Glomerular endothelial cell (primary cell): ENCODE measurements around the gene EXD3. TPM values are rescaled to one million over a fixed set of nuclear protein-coding genes. Genes with fewer than 3 reads are reported as not detected.

ENCODE experiments used
- DNase-seq: peaks from one replicate; pipeline ENCODE4 v3.0.0-alpha.2; 2011; ENCODE audit warnings: low read depth, low spot score; ENCODE audit errors: extremely low read depth
- total RNA-seq: library from RNA; depleted of rRNA; stranded (reverse); fragments of >200 nt; gene quantifications from 2 replicates; pipeline ENCODE4 v1.2.3, GENCODE V29; 2015

Gene EXD3
- total RNA-seq, 1 donor from 2014 or later, result 32.6 TPM

DNA sequence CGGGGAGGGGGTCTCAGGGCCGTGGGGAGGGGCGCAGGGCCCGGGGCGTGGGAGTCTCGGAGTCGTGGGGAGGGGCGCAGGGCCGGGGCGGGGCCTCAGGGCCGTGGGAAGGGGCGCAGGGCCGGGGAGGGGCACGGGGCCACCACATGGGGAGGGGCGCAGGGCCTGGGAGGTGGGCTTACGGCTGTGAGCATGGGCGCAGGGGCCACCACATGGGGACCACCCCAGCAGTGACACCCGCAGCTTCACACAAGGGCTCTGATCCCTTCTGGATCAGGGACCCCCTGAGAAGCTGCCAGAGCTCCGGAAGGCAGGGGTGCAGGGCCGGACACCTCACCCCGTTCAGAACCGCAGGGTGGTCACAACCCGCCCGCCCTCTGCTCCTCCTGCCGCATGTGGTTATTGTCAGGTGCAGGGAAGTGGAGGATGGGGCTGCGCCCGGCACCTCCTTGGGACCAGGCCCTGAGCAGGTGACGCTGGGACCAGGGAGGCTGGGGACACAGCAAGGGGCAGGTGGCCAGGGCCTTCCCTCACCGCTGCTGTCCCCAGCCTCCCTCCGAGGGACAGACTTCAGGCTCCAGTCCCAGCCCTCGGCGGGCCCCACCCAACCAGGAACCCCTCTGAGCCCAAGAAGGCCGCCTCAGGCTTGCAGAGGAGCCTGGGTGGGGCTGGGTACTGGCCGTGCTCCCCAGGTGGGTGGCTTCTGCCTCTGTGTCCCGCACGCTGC is 53.7 kb downstream of the EXD3 start:
- no peak for DNase-seq

DNA sequence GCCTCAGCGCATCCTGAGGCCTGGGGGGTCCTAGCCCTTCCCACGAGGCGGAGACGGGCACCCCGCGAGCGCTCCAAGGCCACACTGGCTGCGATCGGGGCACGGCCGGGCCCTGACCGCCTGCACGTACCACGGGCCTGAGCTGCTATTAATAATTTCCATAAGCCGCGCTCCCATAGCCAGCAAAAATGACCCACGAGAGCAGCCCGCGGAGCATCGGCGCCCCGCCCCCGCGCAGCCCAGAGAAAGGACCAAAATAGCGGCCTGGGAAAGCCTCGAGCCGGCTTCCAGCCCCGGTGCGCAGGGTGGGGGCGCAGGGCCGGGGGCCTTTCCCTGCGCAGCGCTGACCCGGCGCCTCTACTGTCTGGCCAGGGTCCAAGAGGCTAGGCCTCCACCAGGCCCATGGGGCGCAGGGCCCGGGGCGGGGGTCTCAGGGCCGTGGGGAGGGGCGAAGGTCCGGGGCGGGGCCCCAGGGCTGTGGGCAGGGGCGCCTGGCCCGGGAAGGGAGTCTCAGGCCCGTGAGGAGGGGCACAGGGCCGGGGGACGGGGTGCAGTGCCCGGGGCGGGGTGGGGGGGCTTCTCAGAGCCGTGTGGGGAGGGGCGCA is 54.4 kb downstream of the EXD3 start:
- DNase-seq, result no peak

DNA sequence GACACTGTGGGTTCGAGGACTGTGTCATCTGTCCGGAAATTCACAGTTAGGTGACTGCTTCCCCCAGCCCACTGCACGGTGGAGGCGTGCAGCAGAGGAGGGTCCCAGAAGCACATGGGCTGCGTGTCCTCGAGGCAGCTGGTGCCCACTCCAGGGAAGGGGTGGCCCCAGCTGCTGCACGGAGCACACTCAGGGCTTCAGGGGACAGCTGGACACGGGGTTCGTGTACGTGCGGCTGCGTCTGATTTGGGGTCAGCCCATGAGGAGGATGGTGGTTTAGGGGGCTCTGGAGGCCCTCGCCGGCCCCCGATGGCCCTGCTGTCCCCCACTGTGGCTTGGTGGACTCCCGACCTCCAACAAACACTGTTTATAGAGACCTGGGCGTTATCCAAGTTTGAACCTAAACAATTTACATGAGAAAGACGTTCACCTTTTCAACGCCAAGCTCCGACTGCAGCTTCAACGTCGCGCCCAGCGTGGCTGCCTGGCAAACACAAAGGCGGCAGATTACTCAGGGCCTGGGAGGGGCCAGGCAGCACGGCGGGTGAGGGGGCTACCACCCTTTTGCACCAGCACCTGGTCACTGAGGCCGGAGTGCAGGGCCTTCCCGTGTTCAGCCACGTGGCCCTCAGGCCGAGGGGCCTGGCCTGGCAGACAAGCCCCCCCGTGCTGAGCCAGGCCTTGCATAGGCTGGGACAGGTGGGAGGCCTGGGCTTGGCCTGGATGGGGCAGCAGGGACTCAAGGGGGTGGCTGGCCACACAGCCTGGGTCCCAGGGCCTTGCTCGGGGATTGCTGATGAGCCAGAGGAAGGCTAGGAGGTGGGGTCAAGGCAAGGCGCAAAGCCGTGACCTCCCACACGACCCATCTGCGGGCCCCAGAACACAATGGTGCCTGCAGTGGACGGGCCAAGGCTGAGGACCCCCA is 55.2 kb downstream of the EXD3 start:
- DNase-seq, result no peak

DNA sequence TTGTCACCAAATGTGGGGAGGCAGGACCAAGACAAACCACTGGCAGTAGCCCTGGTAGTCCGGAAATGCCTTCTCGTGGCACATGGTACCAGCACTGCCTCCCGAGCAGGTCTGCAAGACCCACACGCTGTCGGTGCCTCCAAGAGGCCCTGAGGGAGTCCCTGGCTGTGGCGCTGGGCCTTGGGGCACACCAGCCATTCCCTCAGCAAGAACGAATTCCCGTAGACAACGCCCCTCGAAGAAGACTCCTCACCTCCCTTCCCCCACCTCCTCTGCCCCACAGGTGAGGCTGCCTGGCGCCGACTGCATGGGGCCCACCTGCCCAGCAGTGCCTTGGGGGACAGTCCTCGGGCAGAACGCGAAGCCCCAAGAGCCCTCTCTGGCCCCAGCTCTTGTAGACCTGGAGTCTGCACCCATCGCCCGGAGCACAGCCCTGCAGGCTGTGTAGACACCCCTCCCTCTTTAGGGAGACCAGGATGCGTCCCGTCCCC is 56.0 kb downstream of the EXD3 start:
- no peak for DNase-seq

DNA sequence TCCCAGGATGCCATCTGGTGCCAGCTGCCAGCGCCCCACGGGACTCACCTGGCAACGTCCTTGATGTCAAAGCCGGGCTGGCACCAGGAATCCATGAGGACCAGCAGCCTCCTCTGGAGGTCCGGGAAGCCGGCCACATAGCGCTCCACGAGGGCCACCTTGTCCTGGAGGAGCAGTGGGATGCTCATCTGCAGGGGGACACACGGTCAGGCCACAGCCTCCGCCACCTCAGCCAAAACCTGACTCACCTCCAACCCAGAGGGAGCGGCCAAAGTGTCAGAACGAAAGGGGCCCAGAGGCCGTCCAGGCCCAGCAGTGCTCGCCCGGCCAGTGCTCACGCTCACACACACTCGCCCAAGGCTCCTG is 56.5 kb downstream of the EXD3 start:
- DNase-seq, result no peak

DNA sequence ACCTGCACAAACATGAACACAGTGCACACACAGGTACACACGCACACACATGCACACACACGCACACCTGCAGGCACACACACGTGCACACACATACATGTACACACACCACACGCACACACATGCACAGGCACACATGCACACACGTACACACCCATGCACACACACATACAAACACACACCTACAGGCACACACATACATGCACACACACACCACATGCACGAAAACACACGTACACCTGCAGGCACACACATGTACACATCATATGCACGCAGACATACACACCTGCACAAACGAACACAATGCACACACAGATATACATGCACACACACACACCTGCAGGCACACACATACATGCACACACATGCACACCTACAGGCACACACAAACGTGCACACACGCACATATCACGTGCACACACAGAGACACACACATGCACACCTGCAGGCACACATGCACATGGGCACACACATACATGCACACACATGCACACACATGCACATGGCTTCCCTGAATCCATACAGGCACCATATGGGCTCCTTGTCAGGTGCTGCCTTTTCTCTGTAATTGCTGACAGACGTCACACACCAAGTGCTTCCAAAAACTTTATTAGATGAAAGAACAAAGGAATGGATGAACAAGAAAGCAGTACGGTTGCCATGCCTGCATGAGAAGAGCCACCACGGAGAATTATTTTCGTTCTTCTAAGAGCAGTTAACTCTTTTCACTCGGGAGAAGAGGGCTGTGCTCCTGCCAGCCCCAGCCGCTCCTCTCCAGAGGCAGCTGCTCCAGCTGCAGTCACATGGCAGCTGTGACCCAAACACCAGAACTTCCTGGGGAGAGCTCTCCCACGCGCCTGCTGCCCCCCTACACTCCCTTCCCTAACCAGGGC is 57.2 kb downstream of the EXD3 start:
- no peak for DNase-seq

DNA sequence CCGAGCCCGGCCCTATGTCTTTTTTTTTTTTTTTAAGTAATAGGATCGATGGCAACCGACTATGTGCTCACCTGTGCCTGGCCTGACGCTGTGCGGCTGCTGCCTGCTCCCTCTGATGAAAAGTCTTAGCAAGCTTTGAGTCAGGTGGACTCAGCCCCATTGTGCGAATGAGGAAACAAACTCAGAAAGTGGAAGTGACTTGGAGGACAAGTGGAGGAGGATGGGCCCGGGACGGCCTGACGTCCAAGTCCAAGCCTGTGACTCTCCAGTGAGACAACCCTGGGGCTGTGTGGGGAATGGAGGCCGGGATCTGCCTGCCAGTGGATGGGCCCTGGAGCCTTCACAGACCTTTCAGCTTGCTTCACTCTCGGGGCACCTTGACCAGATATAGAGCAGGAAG is 57.9 kb downstream of the EXD3 start:
- no peak for DNase-seq

DNA sequence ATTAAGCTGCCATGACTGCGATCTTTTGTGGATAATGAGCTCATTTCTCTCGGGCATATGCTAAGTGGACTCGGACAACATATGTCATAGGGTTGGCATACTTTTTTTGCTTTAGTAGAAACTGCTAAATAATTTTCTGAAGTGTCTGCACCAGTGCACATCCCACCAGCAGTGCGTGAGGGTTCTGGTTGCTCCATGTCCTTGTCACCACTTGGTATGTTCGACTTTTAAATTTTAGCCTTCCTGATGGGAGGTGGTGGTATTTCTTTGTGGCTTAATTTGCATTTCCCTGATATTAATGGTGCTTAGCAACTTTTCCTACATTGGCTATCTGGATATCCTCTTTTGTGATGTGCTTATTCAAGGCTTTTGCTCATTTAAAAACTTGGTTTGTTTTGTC is 63.1 kb downstream of the EXD3 start:
- DNase-seq, result no peak

DNA sequence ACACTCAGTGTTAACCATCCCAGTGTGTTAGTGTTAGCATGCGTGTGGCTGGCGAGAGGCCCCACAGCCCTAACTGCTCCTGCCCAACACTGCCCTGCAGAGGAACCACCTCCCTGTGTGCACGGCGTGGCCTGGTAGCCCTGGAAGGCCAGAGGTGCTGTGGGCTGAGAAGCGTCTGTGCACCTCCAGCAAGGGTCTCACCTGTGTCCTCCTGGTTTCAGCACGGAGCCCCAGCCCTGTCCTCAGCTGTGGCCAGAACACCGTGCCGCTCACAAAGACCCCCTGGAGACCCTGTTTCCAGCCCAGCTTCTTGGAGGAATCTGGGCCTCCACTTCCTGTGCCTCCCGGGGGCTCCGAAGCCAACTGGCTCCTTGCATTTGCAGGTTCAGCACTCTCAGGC is 64.8 kb downstream of the EXD3 start:
- no peak for DNase-seq

DNA sequence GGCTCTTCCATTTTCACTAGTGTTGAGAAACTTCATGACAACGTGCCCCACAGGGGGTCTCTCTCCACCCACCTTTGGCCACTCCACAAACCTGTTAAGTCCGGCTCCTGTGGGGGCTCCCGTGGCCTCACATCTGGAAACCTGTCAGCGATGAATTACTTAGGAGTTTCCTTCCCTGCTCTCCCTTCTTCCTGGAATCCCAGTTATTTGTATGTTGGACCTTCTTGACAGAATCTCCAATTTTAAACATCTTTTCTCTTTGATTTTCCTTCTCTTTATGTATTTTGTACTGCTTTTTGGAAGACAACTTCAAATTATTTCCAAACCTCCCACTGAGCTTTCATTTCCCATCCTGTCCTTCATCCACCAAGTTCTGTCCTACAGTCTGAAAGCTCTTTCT is 65.8 kb downstream of the EXD3 start:
- no peak for DNase-seq

DNA sequence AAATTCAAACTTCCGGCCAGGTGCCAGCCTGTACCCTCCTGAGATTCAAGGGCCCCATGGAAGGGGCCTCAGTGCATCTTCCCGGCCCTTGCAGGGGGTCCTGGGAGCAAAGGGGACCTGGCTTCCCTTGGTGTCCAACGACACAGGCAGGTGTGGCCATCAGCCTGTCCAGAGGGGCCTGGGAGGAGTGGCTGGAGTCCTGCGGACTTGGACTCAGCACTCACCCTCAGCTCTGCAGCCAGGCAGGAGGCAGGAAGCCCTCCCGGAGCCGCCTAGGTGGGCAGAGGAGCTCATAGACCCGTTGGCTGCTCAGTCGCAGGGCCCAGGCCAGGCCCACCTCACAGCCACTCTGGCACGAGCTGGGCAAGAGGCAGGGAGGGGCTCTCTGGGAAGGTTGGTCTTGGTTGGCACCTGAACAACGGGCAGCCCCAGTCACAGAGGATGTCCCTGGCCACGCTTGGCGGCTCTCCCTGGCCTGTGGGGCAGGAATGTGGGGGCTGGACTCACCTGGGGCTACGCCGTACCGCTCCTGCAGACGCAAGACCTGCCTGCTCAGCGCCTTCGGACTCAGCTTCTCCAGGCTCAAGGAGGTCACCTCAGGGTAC is 67.1 kb downstream of the EXD3 start:
- DNase-seq, result no peak

DNA sequence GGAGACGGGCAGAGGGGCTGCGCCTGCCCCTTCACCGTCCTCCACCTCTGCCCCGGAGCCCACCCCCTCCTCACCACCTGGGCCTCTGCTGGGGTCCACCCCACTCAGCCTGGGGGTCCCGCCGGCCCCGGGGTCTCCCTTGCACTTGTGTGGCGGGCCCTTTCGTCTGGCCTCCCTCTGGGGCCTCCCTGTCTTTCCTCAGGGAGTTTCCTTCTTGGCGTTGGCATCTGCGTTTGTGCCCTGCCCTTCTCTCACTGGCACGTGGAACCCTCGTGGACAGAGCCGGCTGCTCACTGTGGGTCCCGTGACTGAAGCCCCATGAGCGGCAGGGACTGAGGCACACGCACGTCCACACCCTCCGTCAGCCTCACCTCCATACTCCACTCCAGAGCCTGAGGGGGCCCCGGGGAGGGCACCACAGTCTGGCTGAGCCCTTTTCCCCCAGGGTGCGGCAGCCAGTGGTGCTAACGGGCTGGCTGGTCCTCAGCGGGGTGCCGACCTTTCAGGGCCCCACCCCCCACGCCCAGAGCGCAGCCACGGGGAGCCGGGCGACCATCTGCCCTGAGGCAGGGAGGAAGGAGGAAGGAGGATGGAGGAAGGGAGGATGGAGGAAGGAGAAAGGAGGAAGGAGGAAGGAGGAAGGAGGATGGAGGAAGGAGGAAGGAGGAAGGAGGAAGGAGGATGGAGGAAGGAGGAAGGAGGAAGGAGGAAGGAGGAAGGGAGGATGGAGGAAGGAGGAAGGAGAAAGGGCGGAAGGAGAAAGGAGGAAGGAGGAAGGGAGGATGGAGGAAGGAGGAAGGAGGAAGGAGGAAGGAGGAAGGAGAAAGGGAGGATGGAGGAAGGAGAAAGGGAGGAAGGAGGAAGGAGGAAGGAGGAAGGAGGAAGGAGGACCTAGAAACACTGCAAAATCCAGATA is 67.9 kb downstream of the EXD3 start:
- DNase-seq, result no peak

DNA sequence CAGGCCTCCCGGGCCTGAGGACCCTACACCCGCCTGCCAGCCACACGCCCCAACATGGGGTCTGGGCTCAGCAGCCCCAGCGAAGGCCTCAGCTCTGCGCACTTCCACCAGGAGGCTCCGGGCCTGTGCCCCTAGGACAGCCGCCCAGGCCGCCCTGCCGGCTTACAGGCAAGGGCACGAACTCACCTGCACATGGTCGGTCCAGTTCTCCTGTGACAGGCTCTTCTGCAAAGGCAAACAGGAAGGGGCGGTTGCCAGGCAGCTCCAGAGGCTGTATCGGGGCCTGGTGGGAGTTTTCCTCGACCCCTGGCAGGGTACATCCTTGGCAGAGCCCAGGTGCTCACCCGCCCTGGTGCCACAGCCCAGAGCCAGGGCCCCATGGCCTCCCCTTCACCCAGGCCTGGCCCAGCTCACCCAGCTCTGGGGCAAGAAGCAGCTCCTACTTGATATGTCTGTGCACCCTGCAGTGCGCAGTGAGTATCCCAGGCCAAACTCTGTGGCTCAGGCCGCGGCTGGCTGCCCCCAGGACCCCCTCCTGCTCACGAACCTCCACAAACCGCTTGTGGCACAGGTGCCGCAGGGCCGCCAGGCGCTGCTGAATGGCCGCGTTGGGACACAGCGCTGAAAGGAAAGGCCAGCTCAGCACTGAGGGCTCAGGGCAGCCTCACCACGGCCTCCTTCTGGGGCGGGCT is 68.7 kb downstream of the EXD3 start:
- DNase-seq, result no peak

DNA sequence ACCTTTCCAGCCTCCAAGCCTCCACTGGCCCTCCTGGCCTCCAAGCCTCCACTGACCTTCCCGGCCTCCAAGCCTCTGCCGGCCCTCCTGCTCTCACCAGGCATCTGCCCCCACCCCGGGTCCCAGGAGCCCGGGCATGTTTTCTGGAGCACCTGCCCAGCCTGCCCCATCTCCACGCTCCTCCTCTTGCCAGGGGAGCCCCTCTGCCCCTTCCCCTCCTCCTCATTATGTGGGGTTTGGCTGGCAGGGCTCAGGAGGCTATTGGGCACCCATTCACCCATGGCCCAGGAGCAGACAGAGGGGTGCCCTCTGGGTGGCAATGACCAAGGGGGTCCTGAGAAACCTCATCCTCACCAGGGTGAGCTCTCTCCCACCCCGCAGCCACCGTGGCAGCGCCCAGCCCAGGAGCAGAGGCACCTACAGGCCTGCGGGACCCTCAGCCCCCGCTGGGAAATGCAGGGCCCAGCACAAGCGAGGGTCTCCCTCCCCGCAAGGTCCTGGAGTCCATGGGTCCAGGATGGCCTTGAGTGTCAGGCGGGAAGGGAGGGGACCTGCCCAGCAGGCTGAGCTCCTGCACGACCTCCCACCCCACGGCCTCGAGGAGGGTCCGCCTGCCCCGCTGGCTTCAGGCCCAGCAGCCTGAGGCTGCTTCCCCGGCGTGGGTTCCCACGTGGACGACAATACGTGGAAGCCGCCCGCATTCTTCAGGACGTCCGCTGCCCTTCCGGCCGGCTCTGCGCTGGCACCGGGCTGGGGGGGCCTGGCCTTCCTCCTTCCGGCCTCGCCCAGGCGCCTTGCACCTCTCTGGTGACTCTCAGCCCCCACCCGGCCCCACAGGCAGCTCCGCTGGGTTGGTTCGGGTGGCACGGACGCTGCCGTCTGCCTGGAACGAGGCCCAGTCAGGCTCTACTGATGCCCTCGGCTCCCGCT is 69.5 kb downstream of the EXD3 start:
- DNase-seq, result no peak

DNA sequence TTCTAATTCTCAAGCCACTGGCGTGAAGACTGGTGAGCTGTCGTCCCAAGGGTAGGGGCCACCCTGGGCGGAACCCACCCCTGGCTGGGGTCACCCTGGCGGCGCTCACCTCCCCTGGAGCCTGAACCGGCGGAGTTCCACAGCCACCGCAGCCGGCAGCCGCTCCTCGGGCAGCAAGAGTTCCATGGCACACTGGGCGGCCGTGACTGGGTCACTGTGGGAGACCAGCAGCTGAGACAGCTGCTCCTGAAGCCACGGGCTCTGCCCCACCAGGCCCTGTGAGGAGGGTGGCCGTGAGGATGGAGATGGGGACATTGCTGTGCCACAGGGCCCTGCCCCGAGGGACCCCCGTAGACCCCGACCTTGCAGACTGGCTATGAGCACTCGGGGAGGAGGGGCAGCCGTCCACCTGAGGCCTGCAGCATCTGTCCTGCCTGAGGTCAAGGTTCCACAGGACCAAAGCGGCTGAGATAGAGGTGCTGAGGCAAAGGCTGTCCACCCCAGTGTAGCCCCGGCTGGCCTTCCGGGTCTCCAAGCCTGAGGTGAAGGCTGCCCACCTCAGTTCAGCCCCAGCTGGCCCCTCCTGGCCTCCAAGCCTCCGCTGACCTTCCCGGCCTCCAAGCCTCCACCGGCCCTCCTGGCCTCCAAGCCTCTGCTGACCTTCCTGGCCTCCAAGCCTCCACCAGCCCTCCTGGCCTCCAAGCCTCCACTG is 70.3 kb downstream of the EXD3 start:
- DNase-seq, result no peak

DNA sequence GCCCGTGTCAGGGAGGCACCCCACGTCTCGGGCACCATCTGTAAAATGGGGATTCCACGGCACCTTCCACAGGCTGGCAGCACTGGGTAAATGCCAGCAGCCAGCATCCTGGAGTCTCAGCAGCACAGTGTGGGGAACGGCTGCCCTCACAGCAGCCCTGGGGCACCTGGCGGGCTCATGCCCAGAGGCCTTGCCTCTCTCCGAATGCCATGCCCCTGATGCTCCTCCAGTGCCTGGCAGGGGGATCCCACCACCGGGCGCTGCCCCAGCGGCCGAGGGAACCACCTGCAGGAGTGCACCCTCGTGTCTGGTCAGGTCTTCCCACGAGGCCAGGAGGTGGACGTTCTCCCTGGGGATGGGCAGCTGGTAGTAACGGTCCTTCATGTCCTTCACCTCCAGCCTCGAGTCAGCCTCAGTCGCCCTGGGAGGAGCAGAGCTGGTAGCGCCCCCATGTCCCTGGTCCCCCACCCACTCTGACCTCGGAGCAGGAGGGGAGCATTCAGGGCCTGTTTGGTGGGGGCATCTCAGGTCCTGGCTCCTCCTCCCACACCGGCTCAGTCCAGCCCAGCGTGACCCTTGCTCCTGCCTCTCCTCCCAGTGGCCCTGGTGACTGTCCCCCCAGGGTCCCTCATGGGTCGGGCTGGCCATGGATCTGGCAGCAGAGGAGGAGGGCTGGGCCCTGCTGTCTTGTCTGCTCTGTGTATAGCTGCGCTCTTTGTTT is 71.0 kb downstream of the EXD3 start:
- no peak for DNase-seq
